Erythroblast (primary cell): Measurements from ENCODE around the gene DUS1L.

Experiments used
- GATA1 ChIP-seq: IDR thresholded peaks from 2 replicates; pipeline ENCODE4 v1.6.1; 2011; ENCODE audit warnings: low read depth, mild to moderate bottlenecking, control low read depth, low read length, moderate library complexity
- POLR2A ChIP-seq: IDR thresholded peaks from 2 replicates; pipeline ENCODE4 v1.6.1; 2011; ENCODE audit warnings: mild to moderate bottlenecking, low read length

GRCh38 chr17:82016061-82016874 is 49.3 kb downstream of the DUS1L start:
- TF ChIP-seq POLR2A, result no peak
- TF ChIP-seq GATA1, result no peak
